Nephron (organoid): ENCODE measurements around the gene ZNF791.

Experiments
- H3K27ac Mint-ChIP-seq, 3 experiments: 2 replicates each; pipeline ENCODE4 v1.8.0; 2020; ENCODE audit warnings: mixed read lengths in 3 of 3, mild to moderate bottlenecking in 2 of 3, moderate library complexity in 1 of 3
- H3K27me3 Mint-ChIP-seq: 2 replicates; pipeline ENCODE4 v1.8.0; 2021; ENCODE audit warnings: low read depth, mild to moderate bottlenecking, moderate library complexity, mixed read lengths
- H3K36me3 Mint-ChIP-seq: 2 replicates; pipeline ENCODE4 v1.8.0; 2020; ENCODE audit warnings: low read depth, mixed read lengths
- H3K4me1 Mint-ChIP-seq: 2 replicates; pipeline ENCODE4 v1.8.0; 2020; ENCODE audit warnings: mixed read lengths
- H3K4me3 Mint-ChIP-seq, 3 experiments: 2 replicates each; pipeline ENCODE4 v1.8.0; 2020; ENCODE audit warnings: mild to moderate bottlenecking in 3 of 3, mixed read lengths in 3 of 3, moderate library complexity in 2 of 3
- H3K9me3 Mint-ChIP-seq: 2 replicates; pipeline ENCODE4 v1.8.0; 2020; ENCODE audit warnings: mixed read lengths
- CTCF ChIP-seq, 3 experiments: fragments of 200-600 bp; sonication (generic); IDR thresholded peaks; one replicate each; pipeline ENCODE4 v1.5.0; 2021; ENCODE audit warnings: antibody characterized with exemption in 3 of 3; ENCODE audit not compliant: unreplicated experiment in 3 of 3

The ZNF791 gene

GRCh38 chr19:12647490-12648071, 36.9 kb downstream of the ZNF791 start:
- no peaks in the 10 kb centered on the region for H3K4me1 Mint-ChIP-seq
- H3K27ac Mint-ChIP-seq, result no peak overlapping the region
- H3K27me3 Mint-ChIP-seq, result no peaks in the 10 kb centered on the region
- H3K36me3 Mint-ChIP-seq, result peaks cover 20% of the 10 kb centered on the region
- no peak overlapping the region for H3K4me3 Mint-ChIP-seq
- H3K9me3 Mint-ChIP-seq, result no peaks in the 10 kb centered on the region
- TF ChIP-seq CTCF (IDR thresholded peaks at IDR 0.05; ENCODE audit: unreplicated experiment in 3 of 3), result no peak

- H3K4me3 Mint-ChIP-seq, result no peak overlapping the region
- no peaks in the 10 kb centered on the region for H3K27me3 Mint-ChIP-seq
- TF ChIP-seq CTCF (IDR thresholded peaks at IDR 0.05; ENCODE audit: unreplicated experiment in 3 of 3), result no peak
- no peak overlapping the region for H3K27ac Mint-ChIP-seq
- H3K9me3 Mint-ChIP-seq, result no peaks in the 10 kb centered on the region
- H3K4me1 Mint-ChIP-seq, result no peaks in the 10 kb centered on the region
- H3K36me3 Mint-ChIP-seq, result peaks cover 20% of the 10 kb centered on the region
These were observed 37.4 kb downstream of the ZNF791 start for GRCh38 chr19:12648088-12648487.

GRCh38 chr19:12649941-12650340, 39.2 kb downstream of the ZNF791 start:
- H3K36me3 Mint-ChIP-seq, result peaks cover 20% of the 10 kb centered on the region
- no peaks in the 10 kb centered on the region for H3K9me3 Mint-ChIP-seq
- H3K4me3 Mint-ChIP-seq, result no peak overlapping the region
- TF ChIP-seq CTCF (IDR thresholded peaks at IDR 0.05; ENCODE audit: unreplicated experiment in 3 of 3), result no peak
- no peaks in the 10 kb centered on the region for H3K4me1 Mint-ChIP-seq
- H3K27me3 Mint-ChIP-seq, result no peaks in the 10 kb centered on the region
- no peak overlapping the region for H3K27ac Mint-ChIP-seq

GRCh38 chr19:12652219-12652618, 41.5 kb downstream of the ZNF791 start:
- TF ChIP-seq CTCF (IDR thresholded peaks at IDR 0.05; ENCODE audit: unreplicated experiment in 3 of 3), result no peak
- no peaks in the 10 kb centered on the region for H3K4me1 Mint-ChIP-seq
- H3K4me3 Mint-ChIP-seq, result no peak overlapping the region
- no peak overlapping the region for H3K27ac Mint-ChIP-seq
- H3K9me3 Mint-ChIP-seq, result no peaks in the 10 kb centered on the region
- H3K36me3 Mint-ChIP-seq, result peaks cover 34% of the 10 kb centered on the region
- no peaks in the 10 kb centered on the region for H3K27me3 Mint-ChIP-seq

- H3K36me3 Mint-ChIP-seq, result peaks cover 43% of the 10 kb centered on the region
- no peak overlapping the region for H3K27ac Mint-ChIP-seq
- TF ChIP-seq CTCF (IDR thresholded peaks at IDR 0.05; ENCODE audit: unreplicated experiment in 3 of 3), result no peak
- no peaks in the 10 kb centered on the region for H3K27me3 Mint-ChIP-seq
- no peaks in the 10 kb centered on the region for H3K4me1 Mint-ChIP-seq
- no peak overlapping the region for H3K4me3 Mint-ChIP-seq
- H3K9me3 Mint-ChIP-seq, result no peaks in the 10 kb centered on the region
These were observed 44.8 kb downstream of the ZNF791 start for GRCh38 chr19:12655546-12655945.

GRCh38 chr19:12656899-12657571, 46.3 kb downstream of the ZNF791 start:
- Mint-ChIP-seq H3K36me3 (peaks cover 42% of the 10 kb centered on the region), H3K27me3 (no peaks in the 10 kb centered on the region), H3K27ac (no peak overlapping the region), H3K9me3 (no peaks in the 10 kb centered on the region), H3K4me3 (no peak overlapping the region), H3K4me1 (no peaks in the 10 kb centered on the region)
- no peak for TF ChIP-seq CTCF (IDR thresholded peaks at IDR 0.05; ENCODE audit: unreplicated experiment in 3 of 3)
